HG03457 (cell line): Measurements from ENCODE around the gene FMC1.

Experiments used
- ATAC-seq: cut with Tn5 transposase; IDR thresholded peaks from one replicate; pipeline ENCODE4 v1.9.1; 2021; ENCODE audit warnings: moderate number of reproducible peaks; ENCODE audit not compliant: unreplicated experiment

FMC1 gene

GRCh38 chr7:139370943-139371313 is 29.8 kb downstream of the FMC1 start:
- no peak for ATAC-seq

DNA sequence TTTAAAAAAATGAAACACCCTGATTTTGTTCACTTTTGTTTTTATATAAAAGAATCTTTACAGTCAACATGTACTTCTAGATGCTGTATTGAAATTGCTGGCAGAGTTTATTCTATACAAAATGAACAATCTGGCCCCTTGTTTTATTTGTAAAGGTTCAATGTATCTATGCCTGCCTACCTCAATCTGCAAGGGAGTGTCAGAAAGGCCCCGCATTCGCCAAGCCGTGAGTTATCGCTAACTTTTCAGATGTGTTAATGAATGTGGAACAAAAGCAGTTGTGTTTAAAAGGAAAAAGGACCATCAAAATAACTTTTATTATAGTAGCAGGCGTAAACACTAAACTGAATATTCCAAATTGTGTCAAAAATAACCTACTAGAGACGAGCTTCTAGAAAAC is 33.1 kb downstream of the FMC1 start:
- ATAC-seq = no peak

DNA sequence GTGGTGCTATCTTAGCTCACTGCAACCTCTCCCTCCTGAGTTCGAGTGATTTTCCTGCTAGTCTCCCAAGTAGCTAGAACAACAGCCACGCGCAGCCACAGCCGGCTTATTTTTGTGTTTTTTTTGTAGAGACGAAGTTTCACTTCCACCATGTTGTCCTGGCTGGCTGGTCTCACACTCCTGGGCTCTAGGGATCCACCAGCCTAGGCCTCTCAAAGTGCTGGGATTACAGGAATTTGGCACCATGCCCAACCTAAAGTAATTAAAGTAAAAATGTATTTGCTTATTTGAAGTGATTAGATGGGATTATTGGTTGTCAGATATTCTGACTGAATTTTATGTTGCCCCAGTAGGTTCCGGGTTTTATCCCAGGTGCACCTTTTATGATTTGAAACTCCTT is 41.3 kb downstream of the FMC1 start:
- ATAC-seq = no peak

GRCh38 chr7:139384611-139385010 is 43.5 kb downstream of the FMC1 start:
- ATAC-seq = no peak

DNA sequence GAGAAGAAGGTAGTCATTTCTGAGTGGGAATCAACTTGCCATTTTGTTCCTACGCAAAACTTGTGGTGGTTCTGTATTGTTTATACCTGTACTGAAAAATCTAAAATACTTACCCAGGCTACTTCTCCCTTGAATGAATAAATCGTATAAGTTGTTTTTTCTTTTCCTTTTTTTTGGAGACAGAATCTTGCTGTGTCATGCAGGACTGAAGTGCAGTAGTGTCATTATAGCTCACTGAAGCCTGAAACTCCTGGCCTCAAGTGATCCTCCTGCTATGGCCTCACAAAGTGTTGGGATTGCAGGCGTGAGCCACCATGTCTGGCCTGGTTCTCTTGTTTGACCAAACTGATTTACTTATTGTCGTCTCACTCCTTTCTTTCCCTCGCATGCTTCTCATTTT is 46.5 kb downstream of the FMC1 start:
- ATAC-seq = no peak

DNA sequence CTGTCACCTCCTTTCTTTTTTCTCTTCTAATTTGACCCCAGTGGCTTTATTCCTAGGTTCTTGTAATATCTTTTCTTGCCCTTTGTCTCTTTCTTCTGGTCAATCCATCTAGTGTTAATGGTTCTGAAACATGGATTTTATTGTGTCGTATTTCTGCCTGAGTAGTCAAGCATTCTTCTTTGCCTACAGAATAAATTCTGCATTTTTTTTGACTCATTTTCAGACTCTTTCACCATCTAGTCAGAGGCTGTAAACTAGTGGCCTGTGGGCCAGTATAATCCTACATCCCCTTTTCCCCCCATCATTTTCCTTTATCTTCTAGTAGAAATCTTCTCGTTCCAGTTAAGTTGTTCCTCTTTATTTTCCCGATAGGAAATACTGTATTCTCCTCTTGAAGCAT is 48.0 kb downstream of the FMC1 start:
- no peak for ATAC-seq

DNA sequence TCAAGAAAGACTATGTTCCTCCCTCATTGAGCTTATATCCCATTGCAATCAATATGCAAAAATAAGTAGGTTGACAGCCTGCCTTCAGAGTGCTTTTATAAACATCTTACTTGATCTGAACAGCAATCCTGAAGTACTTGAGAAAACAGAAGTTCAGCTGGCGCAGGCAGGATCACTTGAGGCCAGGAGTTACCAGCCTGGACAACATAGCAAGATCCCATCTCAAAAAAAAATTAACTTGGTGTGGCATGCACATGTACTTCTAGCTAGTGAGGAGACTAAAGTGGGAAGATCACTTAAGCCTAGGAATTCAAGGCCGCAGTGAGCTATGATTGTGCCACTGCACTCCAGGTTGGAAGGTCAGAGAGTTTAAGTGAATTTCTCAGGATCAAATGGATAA is 48.6 kb downstream of the FMC1 start:
- no peak for ATAC-seq

- no peak for ATAC-seq
Observed at GRCh38 chr7:139393621-139394211, 52.6 kb downstream of the FMC1 start.

GRCh38 chr7:139394540-139394939 is 53.4 kb downstream of the FMC1 start:
- ATAC-seq = no peak
